HEK293 (cell line): Measurements from ENCODE around the gene RIPK3.

Experiments
- KLF16 ChIP-seq: fragments of 450-650 bp; formaldehyde crosslinking; IDR thresholded peaks from 2 replicates; pipeline ENCODE4 v1.5.1; 2017; ENCODE audit warnings: missing biosample characterization, missing genetic modification characterization
- MZF1 ChIP-seq: fragments of 450-650 bp; formaldehyde crosslinking; IDR thresholded peaks from 2 replicates; pipeline ENCODE4 v1.5.1; 2017; ENCODE audit warnings: missing biosample characterization, missing genetic modification characterization, borderline replicate concordance
- RBAK ChIP-seq: fragments of 450-650 bp; formaldehyde crosslinking; IDR thresholded peaks from 2 replicates; pipeline ENCODE4 v1.5.1; 2016; ENCODE audit warnings: missing biosample characterization, missing genetic modification characterization
- YY1 ChIP-seq: fragments of 450-650 bp; formaldehyde crosslinking; IDR thresholded peaks from 2 replicates; pipeline ENCODE4 v1.5.1; 2018; ENCODE audit warnings: missing biosample characterization, missing genetic modification characterization
- ZEB2 ChIP-seq: fragments of 450-650 bp; formaldehyde crosslinking; IDR thresholded peaks from 2 replicates; pipeline ENCODE4 v1.5.1; 2016; ENCODE audit warnings: missing biosample characterization, missing genetic modification characterization
- ZNF174 ChIP-seq: fragments of 450-650 bp; formaldehyde crosslinking; IDR thresholded peaks from 2 replicates; pipeline ENCODE4 v1.5.0; 2017; ENCODE audit warnings: missing biosample characterization, mild to moderate bottlenecking, missing genetic modification characterization
- ZNF274 ChIP-seq, 2 experiments: fragments of 200-500 bp in 1 of 2; fragments of 450-650 bp in 1 of 2; sonication (Bioruptor generic) in 1 of 2; formaldehyde crosslinking in 1 of 2; IDR thresholded peaks; 2 replicates each; pipeline versions ENCODE4 v1.5.1 to v1.6.1; 2014 to 2016; ENCODE audit warnings: borderline replicate concordance in 1 of 2, inconsistent platforms in 1 of 2, low read length in 1 of 2, missing biosample characterization in 1 of 2, missing genetic modification characterization in 1 of 2
- ZNF311 ChIP-seq: fragments of 450-650 bp; formaldehyde crosslinking; IDR thresholded peaks from 2 replicates; pipeline ENCODE4 v1.5.1; 2017; ENCODE audit warnings: missing biosample characterization, missing genetic modification characterization, borderline replicate concordance
- ZNF777 ChIP-seq: fragments of 450-650 bp; formaldehyde crosslinking; IDR thresholded peaks from 2 replicates; pipeline ENCODE4 v1.5.1; 2017; ENCODE audit warnings: missing biosample characterization, missing genetic modification characterization, borderline replicate concordance
- TF ChIP-seq, protein P1 (sequence below): fragments of 450-650 bp; formaldehyde crosslinking; IDR thresholded peaks from 2 replicates; pipeline ENCODE4 v1.5.1; 2016; ENCODE audit warnings: missing biosample characterization, missing genetic modification characterization

DNA sequence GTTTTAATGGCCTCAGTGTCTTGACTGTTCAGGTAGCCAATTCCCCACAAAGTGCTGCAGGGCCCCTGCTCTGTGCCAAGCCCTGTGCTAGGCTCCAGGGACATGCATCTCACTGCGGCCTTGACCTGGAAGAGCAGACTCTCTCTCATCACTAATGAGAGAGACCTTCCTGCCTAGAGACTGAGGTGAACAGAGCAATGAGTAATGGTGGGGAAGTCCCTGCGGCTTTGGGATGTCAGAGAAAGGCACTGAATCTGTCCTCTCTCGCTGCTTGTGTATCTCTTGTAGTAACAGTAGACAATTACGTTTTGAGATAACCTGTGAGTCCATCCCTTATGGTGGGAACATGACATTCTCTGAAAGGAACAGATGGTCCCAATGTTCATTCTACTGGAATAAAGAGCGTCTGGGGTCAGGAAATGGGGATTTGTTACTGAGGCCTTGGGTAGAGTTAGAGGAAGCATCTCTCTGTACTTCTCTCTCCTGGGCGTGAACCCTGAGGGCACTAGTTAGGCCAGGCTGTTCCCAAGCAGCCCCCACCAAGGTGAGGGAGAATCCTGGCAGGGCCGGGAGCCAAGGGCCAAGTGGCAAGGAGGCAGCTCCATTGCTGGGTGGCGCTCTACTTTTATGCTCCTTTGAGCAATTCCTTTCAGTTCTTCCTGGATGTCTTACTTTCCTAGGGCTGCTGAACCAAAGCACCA is 41.7 kb upstream of the RIPK3 start:
- TF ChIP-seq, protein P1, sequence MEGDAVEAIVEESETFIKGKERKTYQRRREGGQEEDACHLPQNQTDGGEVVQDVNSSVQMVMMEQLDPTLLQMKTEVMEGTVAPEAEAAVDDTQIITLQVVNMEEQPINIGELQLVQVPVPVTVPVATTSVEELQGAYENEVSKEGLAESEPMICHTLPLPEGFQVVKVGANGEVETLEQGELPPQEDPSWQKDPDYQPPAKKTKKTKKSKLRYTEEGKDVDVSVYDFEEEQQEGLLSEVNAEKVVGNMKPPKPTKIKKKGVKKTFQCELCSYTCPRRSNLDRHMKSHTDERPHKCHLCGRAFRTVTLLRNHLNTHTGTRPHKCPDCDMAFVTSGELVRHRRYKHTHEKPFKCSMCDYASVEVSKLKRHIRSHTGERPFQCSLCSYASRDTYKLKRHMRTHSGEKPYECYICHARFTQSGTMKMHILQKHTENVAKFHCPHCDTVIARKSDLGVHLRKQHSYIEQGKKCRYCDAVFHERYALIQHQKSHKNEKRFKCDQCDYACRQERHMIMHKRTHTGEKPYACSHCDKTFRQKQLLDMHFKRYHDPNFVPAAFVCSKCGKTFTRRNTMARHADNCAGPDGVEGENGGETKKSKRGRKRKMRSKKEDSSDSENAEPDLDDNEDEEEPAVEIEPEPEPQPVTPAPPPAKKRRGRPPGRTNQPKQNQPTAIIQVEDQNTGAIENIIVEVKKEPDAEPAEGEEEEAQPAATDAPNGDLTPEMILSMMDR (tag by site-specific recombination): no peak
- TF ChIP-seq ZNF174 (tag by site-specific recombination): no peak
- no peak for TF ChIP-seq MZF1 (tag by site-specific recombination)
- TF ChIP-seq YY1 (tag by site-specific recombination): no peak
- TF ChIP-seq ZNF274 (IDR thresholded peaks at IDR 0.05; ENCODE audit: low read length): no peak
- TF ChIP-seq ZNF274 (tag by site-specific recombination; IDR thresholded peaks at IDR 0.05; ENCODE audit: borderline replicate concordance): no peak
- TF ChIP-seq RBAK (tag by site-specific recombination): no peak
- no peak for TF ChIP-seq ZEB2 (tag by site-specific recombination)
- TF ChIP-seq ZNF777 (tag by site-specific recombination): no peak
- no peak for TF ChIP-seq ZNF311
- no peak for TF ChIP-seq KLF16 (tag by site-specific recombination)
